NCI-H2227 (cell line): Measurements from ENCODE around the gene ZNF607.
"Not testable (repeated sequence)": the region's sequence is repeated elsewhere in the genome, so short reads cannot be mapped to it uniquely, and the experiment has no call there.

Experiments
- DNase-seq: peaks from one replicate; lab custom pipeline; 2025; ENCODE audit not compliant: unreplicated experiment; lab: John Stamatoyannopoulos, UW

Gene ZNF607

GRCh38 chr19:37719111-37719926, at the start of gene ZNF607:
ZNF607 (minus strand) TSS chr19:37719761; CDS start chr19:37711618, 8,143 bp downstream.
- DNase-seq: peak; percentile 100

GRCh38 chr19:37763488-37763887, 43.9 kb upstream of the ZNF607 start:
- DNase-seq: no peak

- not testable (repeated sequence) for DNase-seq
Observed at GRCh38 chr19:37757683-37758082, 38.1 kb upstream of the ZNF607 start.

DNA sequence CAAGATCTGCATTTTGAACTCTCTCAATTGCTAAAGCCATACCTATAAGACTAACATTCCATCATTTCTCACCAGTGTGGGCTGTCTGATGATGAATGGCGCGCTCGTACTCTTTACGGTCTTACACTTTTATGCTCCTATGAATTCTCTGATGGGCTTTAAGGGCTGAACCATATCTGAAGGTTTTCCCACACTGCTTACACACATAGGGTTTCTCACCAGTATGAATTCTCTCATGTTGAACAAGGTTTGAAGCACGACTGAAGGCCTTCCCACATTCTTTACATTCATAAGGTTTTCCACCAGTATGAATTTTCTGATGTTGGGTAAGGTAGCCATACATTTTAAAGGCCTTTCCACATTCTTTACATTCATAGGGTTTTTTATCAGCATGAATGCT, 18.8 kb upstream of the ZNF607 start:
- DNase-seq: no peak

- DNase-seq: no peak
Observed at GRCh38 chr19:37725181-37725580, 5.6 kb upstream of the ZNF607 start.

DNA sequence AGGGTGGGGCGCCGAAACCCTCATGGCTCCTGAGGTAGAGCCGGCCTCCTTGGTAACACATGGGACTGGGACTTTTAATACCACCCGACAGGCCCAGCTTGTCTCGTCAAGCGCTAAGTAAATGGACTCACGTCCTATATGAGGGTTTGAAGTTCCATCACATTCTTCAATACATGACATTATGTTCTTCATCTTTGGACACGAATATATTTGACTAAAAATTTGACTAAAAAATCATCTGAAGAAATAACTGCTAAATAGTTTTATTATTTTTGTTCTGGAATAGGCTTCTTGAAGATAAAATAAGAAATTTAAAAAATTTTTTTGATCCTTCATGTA, 335 bp upstream of the ZNF607 start:
- no peak for DNase-seq

DNA sequence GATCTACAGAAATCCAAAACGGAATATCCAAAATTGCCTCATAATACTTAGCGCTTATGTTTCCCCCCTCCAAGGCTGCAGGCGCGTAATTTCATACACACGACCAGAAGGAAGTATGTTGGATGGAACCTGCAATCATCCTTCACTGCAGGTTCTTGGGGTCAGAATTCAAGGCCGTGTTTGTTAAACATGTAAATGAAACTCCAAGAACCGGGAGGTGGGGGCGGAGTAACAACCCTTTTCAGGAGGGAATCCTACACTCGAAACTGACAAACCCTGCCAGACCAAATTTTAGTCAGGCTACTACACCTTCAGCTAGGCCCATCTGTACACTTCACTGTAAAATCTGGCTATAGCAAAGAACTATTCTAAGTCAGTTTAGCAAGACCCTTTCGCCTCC, 1.3 kb downstream of the ZNF607 start:
- DNase-seq: peak; percentile 58

GRCh38 chr19:37716140-37716539, 3.4 kb downstream of the ZNF607 start:
- no peak for DNase-seq

DNA sequence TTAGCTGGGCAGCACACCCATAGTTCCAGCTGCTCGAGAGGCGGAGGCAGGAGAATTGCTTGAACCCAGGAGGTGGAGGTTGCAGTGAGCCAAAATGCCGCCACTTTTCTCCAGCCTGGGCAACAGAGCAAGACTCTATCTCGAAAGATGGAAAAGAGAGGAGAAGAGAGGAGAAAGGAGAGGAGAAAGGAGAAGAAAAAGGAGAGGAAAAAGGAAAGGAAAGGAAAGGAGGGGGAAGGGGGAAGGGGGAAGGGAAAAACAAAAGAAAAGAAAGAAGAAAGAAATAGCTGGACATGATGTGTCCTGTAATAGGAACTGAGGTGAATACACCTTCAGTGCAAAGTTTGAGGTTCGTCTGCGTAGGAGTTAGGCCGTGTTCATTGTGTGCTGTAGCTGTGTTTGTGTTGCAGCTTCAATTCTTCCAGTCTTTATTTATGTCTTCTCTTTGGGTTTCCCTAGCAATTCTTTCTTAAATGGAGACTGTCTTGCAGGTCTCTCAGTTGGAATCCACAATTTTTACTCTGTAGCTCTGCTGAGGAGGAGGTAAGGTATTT, 13.4 kb downstream of the ZNF607 start:
- DNase-seq: no peak

- no peak for DNase-seq
Observed at GRCh38 chr19:37699057-37699456, 20.5 kb downstream of the ZNF607 start.

DNA sequence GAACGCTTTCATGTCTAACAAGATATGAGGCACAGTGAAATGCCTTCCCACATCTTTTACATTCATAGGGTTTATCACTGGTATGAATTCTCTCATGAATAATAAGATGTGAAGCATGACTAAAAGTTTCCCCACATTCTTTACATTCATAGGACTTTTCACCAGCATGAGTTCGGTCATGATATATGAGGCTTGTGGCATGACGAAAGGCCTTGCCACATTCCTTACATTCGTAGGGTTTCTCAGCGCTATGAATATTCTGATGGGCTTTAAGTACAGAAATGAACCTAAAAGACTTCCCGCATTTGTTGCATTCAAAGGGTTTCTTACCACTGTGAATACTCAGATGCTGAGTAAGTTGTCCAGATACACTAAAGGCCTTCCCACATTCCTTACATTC, 21.3 kb downstream of the ZNF607 start:
- no peak for DNase-seq

DNA sequence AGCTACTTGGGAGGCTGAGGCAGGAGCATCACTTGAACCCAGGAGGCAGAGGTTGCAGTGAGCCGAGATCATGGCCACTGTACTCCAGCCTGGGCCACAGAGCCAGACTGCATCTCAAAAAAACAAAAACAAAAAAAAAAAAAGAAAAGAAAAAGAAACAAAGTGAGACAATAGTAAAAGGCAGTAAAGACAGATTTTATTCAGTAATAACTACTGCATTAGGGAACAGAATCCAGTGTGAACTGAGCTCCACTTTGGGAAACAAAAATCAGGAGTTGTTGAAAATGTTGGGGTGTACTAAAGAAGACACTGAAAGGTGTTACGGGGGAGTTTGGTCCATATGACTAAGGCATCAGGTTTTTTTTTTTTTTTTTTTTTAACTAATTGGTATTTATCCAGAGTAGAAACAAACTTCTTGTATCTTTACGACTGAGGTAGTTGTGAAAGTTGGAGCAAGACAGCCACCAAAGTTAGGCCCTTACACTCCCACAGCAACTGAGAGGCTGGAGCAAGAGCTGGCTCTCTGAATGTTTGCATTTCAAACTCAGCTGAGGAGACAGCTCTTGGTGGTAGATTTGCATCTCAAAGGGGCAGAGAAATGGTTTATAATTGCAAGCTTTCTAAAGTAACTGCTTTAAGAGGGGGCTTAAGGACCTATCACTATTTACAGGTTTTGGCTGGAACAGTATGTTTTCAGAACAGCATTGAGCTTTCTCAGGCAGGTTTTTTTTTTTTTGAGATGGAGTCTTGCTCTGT, 24.2 kb downstream of the ZNF607 start:
- no peak for DNase-seq

- DNase-seq: no peak
Observed at GRCh38 chr19:37692956-37693620, 26.5 kb downstream of the ZNF607 start.

DNA sequence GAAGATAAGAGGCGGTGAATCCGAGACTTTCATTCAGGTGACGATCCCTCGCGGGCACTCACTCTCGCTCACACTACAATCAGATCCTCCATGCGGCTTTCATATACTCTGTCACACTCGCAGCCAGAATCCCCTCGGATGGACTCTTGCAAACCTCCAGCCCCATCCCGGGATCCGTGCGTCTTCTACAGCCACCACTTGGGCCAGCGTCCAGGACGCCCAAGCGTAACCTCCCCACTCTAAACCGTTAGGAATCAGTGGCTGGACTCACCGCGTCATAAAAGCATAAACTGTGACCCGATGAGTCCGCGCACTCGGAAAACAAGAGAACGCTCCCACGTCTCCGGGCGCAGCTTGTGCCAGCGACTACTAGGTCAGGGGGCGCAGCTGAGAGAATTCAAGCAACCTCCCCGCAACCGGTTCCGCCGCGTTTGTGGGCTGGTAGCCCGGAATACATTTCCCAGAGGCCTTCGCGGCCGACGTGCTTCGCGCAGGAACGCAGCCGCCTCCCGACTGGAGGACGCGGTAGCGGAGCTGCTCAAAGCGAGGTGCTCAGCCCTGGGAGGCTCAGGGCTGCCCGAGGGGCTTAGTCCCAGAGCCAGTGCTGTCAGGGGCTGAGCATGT, 27.6 kb downstream of the ZNF607 start:
- peak; percentile 91 for DNase-seq

DNA sequence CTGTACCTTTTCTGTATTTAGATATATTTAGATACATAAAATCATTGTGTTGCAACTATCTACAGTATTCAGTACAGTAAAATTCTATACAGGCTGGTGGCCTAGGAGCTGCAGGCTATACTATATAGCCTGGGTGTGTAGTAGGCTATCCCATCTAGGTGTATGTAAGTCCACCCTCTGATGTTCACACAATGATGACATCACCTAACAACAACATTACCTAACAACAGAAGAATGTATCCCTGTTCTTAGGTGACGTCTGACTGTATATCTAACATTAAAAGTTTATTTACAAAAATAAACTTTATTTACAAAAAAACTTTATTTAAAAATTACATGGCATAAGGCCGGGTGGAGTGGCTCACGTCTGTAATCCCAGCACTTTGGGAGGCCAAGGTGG, 36.0 kb downstream of the ZNF607 start:
- no peak for DNase-seq

GRCh38 chr19:37669450-37669914, 50.1 kb downstream of the ZNF607 start:
- no peak for DNase-seq

DNA sequence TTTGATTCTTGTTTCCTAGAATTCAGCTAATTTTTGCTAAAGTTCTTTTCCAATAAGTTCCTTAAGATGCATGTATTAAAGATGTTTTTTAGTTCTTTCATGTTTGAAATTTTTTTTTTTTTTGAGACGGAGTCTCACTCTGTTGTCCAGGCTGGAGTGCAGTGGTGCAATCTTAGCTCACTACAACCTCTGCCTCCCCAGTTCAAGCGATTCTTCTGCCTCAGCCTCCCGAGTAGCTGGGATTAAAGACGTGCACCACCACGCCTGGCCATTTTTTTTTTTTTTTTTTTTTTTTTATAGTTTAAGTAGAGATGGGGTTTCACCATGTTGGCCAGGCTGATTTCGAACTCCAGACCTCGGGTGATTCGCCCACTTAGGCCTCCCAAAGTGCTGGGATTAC, 62.4 kb downstream of the ZNF607 start:
- not testable (repeated sequence) for DNase-seq

- DNase-seq: peak; percentile 100
Observed at GRCh38 chr19:37655689-37656371, 63.7 kb downstream of the ZNF607 start.

DNA sequence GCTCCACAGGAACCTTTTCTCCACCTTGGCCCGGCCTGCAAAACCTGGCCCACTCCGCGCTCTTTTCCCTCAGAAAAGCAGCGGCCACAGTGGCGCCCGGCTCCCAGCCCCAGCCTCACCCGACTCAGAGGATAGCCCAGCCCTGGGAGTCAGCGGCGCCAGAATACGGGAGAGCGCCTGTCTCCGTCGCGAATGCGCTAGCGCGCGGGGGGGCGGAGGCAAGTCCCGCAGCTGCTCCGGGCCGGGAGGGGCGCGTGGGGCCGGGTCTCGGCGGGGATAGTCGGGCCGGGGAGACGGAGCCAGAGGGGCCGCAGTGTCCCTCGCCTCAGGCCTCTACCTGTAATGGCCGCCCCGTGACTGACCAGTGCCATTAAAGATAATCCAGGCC, 64.3 kb downstream of the ZNF607 start, which contains the start of gene ZFP30:
TSS of gene ZFP30 (minus strand) at position 165 of the 388 bp plus-strand sequence. CDS start 7,643 bp downstream, outside the sequence.
- DNase-seq: peak; percentile 100

DNA sequence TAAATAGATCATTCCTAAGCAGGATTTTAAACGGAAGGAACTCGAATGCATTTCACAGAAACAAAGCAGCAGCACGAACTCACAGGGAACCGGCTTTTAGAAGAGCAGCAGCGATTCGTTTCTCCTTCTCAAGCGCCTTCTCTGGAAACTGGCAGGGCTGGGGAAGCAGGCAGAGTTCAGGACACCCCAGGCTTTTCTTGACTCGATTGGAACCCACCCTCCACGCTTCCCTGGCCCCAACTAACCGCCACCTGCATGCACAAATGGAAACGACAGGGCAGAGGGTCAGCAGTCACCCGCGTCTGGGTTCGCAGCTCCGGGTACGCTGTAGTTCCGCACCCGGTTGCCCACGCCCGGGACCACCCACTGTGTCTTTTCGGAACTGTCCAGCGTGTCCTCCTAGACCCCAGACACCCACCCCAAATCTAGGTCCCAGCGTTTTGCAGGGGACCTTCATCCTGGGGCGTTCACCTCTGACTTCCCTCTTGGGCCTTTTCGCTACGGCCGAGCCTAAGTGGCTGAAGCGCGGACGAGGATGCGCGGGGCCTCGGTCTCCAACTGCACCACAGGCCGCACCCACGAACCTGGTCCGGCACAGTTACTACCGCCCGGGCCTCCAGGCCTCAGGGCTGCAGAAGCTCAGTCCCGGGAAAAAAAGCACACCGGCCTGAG, 64.8 kb downstream of the ZNF607 start:
- peak; percentile 95 for DNase-seq
